HCT116 (cell line): ENCODE data around the gene MTOR. TPM values are rescaled to one million over a fixed set of nuclear protein-coding genes. Genes with fewer than 3 reads are reported as not detected.

Experiments
- ATAC-seq: fragments of 200-7000 bp; cut with Tn5 transposase; 2 replicates; pipeline ENCODE4 v1.9.1; 2020; ENCODE audit warnings: mild to moderate bottlenecking, moderate library complexity
- BruUV-seq: library from RNA; stranded (reverse); fragments of 400-500 nt; replicated peaks from 2 replicates; lab custom pipeline; 2021; lab: Mats Ljungman, UMichigan
- CTCF ChIA-PET: fragments of 300-600 bp; sonication (Branson Sonifier 250); formaldehyde crosslinking; loops from one replicate; lab custom pipeline; 2021; ENCODE audit warnings: antibody characterized with exemption; lab: Charles Lee
- POLR2A ChIA-PET: fragments of 300-600, 350-600 bp; sonication (Branson Sonifier 250); formaldehyde crosslinking; loops from one replicate; lab custom pipeline; 2021; ENCODE audit warnings: antibody characterized with exemption; lab: Charles Lee
- RAD21 ChIA-PET, 2 experiments: fragments of 300-600 bp; sonication (Branson Sonifier 250); formaldehyde crosslinking; loops; one replicate each; lab custom pipeline; 2023; ENCODE audit warnings: low total read pairs in 2 of 2; ENCODE audit not compliant: uncharacterized antibody in 2 of 2, unreplicated experiment in 2 of 2, low non-redundant PET in 1 of 2; lab: Charles Lee
- DNase-seq: peaks from one replicate; pipeline ENCODE4 v3.0.0-alpha.2; 2010; ENCODE audit warnings: low read depth, low spot score
- H2AFZ ChIP-seq: fragments of 200-600 bp; shearing (Covaris generic), sonication (generic); 2 replicates; pipeline ENCODE4 v1.6.1; 2017; ENCODE audit warnings: low read depth, mixed run types, mixed read lengths, antibody characterized with exemption, low read length; ENCODE audit not compliant: poor library complexity, severe bottlenecking
- H3K27ac ChIP-seq: 2 replicates; pipeline ENCODE4 v1.5.1; 2012; ENCODE audit warnings: low read depth, low read length
- H3K27me3 ChIP-seq: fragments of 200-600 bp; sonication (generic); 2 replicates; pipeline ENCODE4 v1.6.1; 2016; ENCODE audit warnings: mixed run types, low read length, mixed read lengths; ENCODE audit not compliant: insufficient read depth
- H3K36me3 ChIP-seq, 2 experiments: fragments of 200-500 bp in 1 of 2; fragments of 200-600 bp in 1 of 2; sonication (Bioruptor generic) in 1 of 2; sonication (generic) in 1 of 2; 2 replicates each; pipeline versions ENCODE4 v1.5.1 to v1.6.1; 2014 to 2016; ENCODE audit warnings: low read length in 2 of 2, inconsistent platforms in 1 of 2, mixed read lengths in 1 of 2, mixed run types in 1 of 2; ENCODE audit not compliant: insufficient read depth in 2 of 2, control insufficient read depth in 1 of 2
- H3K4me1 ChIP-seq, 2 experiments: fragments of 200-600 bp in 1 of 2; sonication (generic) in 1 of 2; 2 replicates each; pipeline versions ENCODE4 v1.5.1 to v1.6.1; 2012 to 2017; ENCODE audit warnings: low read length in 2 of 2, inconsistent platforms in 1 of 2, mild to moderate bottlenecking in 1 of 2, mixed read lengths in 1 of 2, mixed run types in 1 of 2, moderate library complexity in 1 of 2; ENCODE audit not compliant: insufficient read depth in 2 of 2, control insufficient read depth in 1 of 2
- H3K4me2 ChIP-seq: fragments of 200-600 bp; sonication (generic); 2 replicates; pipeline ENCODE4 v1.6.1; 2017; ENCODE audit warnings: mixed run types, low read length, mixed read lengths
- H3K4me3 ChIP-seq, 2 experiments: fragments of 200-600 bp in 1 of 2; sonication (generic) in 1 of 2; replicated peaks in 1 of 2; 2 replicates each; pipeline ENCODE4 v1.5.1; 2011 to 2016; ENCODE audit warnings: low read length in 2 of 2, control low read depth in 1 of 2, low read depth in 1 of 2, mild to moderate bottlenecking in 1 of 2, mixed read lengths in 1 of 2, mixed run types in 1 of 2
- H3K79me2 ChIP-seq: fragments of 200-600 bp; sonication (generic); 2 replicates; pipeline ENCODE4 v1.6.1; 2017; ENCODE audit warnings: mild to moderate bottlenecking, mixed run types, low read length, moderate library complexity, mixed read lengths; ENCODE audit not compliant: insufficient read depth
- H3K9ac ChIP-seq: fragments of 200-600 bp; sonication (generic); 2 replicates; pipeline ENCODE4 v1.6.1; 2016; ENCODE audit warnings: low read length, mixed read lengths
- H3K9me2 ChIP-seq: fragments of 200-600 bp; sonication (generic), shearing (Covaris generic); 2 replicates; pipeline ENCODE4 v1.6.1; 2017; ENCODE audit warnings: mixed run types, mild to moderate bottlenecking, moderate library complexity; ENCODE audit not compliant: insufficient read depth
- H3K9me3 ChIP-seq, 2 experiments: fragments of 200-500 bp in 1 of 2; fragments of 200-600 bp in 1 of 2; sonication (Bioruptor generic) in 1 of 2; sonication (generic) in 1 of 2; 2 replicates each; pipeline ENCODE4 v1.6.1; 2014 to 2017; ENCODE audit warnings: low read length in 2 of 2, mixed read lengths in 2 of 2, inconsistent platforms in 1 of 2, low read depth in 1 of 2, mild to moderate bottlenecking in 1 of 2, mixed run types in 1 of 2, moderate library complexity in 1 of 2; ENCODE audit not compliant: control insufficient read depth in 1 of 2, insufficient read depth in 1 of 2
- H4K20me1 ChIP-seq: fragments of 200-600 bp; sonication (generic), shearing (Covaris generic); 2 replicates; pipeline ENCODE4 v1.6.1; 2017; ENCODE audit warnings: mixed run types, mild to moderate bottlenecking, moderate library complexity; ENCODE audit not compliant: insufficient read depth
- CEBPB ChIP-seq: IDR thresholded peaks from 2 replicates; pipeline ENCODE4 v1.6.1; 2012; ENCODE audit warnings: low read depth
- CTCF ChIP-seq, 3 experiments: fragments of 200-600 bp in 1 of 3; sonication (generic) in 1 of 3; IDR thresholded peaks in 2 of 3; conservative IDR thresholded peaks in 1 of 3; 2 replicates each; pipeline ENCODE4 v1.5.1; 2012 to 2017; ENCODE audit warnings: low read depth in 2 of 3, low read length in 2 of 3, antibody characterized with exemption in 1 of 3, borderline replicate concordance in 1 of 3, control low read depth in 1 of 3, mild to moderate bottlenecking in 1 of 3, mixed read lengths in 1 of 3, mixed run types in 1 of 3, moderate library complexity in 1 of 3; ENCODE audit not compliant: insufficient read depth in 1 of 3
- ELF1 ChIP-seq: IDR thresholded peaks from 2 replicates; pipeline ENCODE4 v1.6.1; 2012; ENCODE audit warnings: low read depth, borderline replicate concordance
- EZH2 ChIP-seq: fragments of 200-600 bp; sonication (generic); IDR thresholded peaks from 2 replicates; pipeline ENCODE4 v1.6.1; 2017; ENCODE audit warnings: antibody characterized with exemption, mixed run types
- EZH2phosphoT487 ChIP-seq: fragments of 200-600 bp; IDR thresholded peaks from 2 replicates; pipeline ENCODE4 v1.6.1; 2018; ENCODE audit warnings: antibody characterized with exemption, borderline replicate concordance
- FOSL1 ChIP-seq: IDR thresholded peaks from 2 replicates; pipeline ENCODE4 v1.6.1; 2012; ENCODE audit warnings: low read depth
- JUND ChIP-seq: IDR thresholded peaks from 2 replicates; pipeline ENCODE4 v1.6.1; 2012
- POLR2A ChIP-seq: IDR thresholded peaks from 2 replicates; pipeline ENCODE4 v1.7.0; 2011; ENCODE audit warnings: borderline replicate concordance; ENCODE audit not compliant: insufficient read depth, insufficient read length; ENCODE audit errors: extremely low read depth
- POLR2AphosphoS5 ChIP-seq: IDR thresholded peaks from 2 replicates; pipeline ENCODE4 v1.6.1; 2011; ENCODE audit warnings: mild to moderate bottlenecking, low read depth, low read length, moderate library complexity
- RAD21 ChIP-seq: IDR thresholded peaks from 2 replicates; pipeline ENCODE4 v1.6.1; 2012; ENCODE audit warnings: low read depth, mild to moderate bottlenecking
- SP1 ChIP-seq: IDR thresholded peaks from 2 replicates; pipeline ENCODE4 v1.6.1; 2012; ENCODE audit warnings: low read depth
- SRF ChIP-seq: IDR thresholded peaks from 2 replicates; pipeline ENCODE4 v1.6.1; 2012; ENCODE audit warnings: low read depth
- ZBTB33 ChIP-seq: IDR thresholded peaks from 2 replicates; pipeline ENCODE4 v1.6.1; 2011; ENCODE audit warnings: mild to moderate bottlenecking, low read length, moderate library complexity; ENCODE audit not compliant: insufficient replicate concordance; ENCODE audit errors: extremely low read depth
- intact Hi-C: fragments of 100-400 bp; cut with micrococcal nuclease; formaldehyde crosslinking; loops from 2 replicates; pipeline ENCODE4 v1.10.0; 2022
- total RNA-seq: library from RNA; stranded (reverse); gene quantifications from one replicate; pipeline ENCODE4 v1.2.1, GENCODE V29; 2021; ENCODE audit not compliant: unreplicated experiment

The MTOR gene
- total RNA-seq, 1 experiment from 2014 or later: 42.2 TPM

DNA sequence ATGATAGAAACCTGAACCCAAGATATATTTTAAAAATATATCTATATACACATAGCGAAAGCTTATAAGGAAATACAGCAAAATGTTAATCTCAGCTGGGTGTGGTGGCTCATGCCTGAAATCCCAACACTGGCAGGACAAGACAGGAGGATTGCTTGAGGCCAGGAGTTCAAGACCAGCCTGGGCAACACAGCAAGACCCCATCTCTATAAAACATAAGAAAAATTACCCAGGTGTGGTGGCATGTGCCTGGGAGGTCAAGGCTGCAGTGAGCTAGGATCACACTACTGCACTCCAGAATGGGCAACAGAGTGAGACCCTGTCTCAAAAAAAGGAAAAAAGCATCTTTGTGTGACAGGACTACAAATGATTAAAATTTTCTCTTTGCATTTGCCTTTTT, 196.6 kb downstream of the MTOR start:
- no peaks in the 10 kb centered on the region for H3K9me2 ChIP-seq
- CTCF ChIA-PET: no interaction called here

More for the DNA sequence above, 196.6 kb downstream of the MTOR start:
- Histone ChIP-seq H3K36me3 (peaks cover 42 to 47% of the 10 kb centered on the region in 2 experiments; a peak in 3 of 4 replicates), H3K27ac (no peak overlapping the region), H3K27me3 (no peaks in the 10 kb centered on the region), H3K4me2 (no peak overlapping the region), H2AFZ (no peak overlapping the region), H4K20me1 (no peaks in the 10 kb centered on the region), H3K4me1 (peaks cover 6 to 8% of the 10 kb centered on the region in 2 experiments; a peak in 2 of 4 replicates), H3K9me3 (no peaks in the 10 kb centered on the region), H3K79me2 (peaks cover 3% of the 10 kb centered on the region; the same call in 1 of the 2 replicates), H3K9ac (no peak overlapping the region), H3K4me3 (no peak overlapping the region)
- intact Hi-C loops: no loop called here
- BruUV-seq: no TSS peak
- DNase-seq (no peak), ATAC-seq (no peak)
- RAD21 ChIA-PET: no interaction called here
- POLR2A ChIA-PET: no interaction called here
- TF ChIP-seq JUND (no peak), RAD21 (no peak), POLR2AphosphoS5 (no peak), ELF1 (no peak), POLR2A (no peak), ZBTB33 (no peak), CEBPB (no peak), SRF (no peak), EZH2 (no peak), FOSL1 (no peak), SP1 (no peak), EZH2phosphoT487 (no peak), CTCF (IDR thresholded peaks at IDR 0.05 in 2 of 3, conservative IDR thresholded peaks at IDR 0.05 in 1 of 3; ENCODE audit: borderline replicate concordance in 1 of 3, insufficient read depth in 1 of 3, low read depth in 2 of 3, low read length in 2 of 3) (no peak)
